H4 (cell line): ENCODE results near the gene LPP. TPM values are rescaled to one million over a fixed set of nuclear protein-coding genes. Genes with fewer than 3 reads are reported as not detected.

Source experiments
- DNase-seq: peaks from one replicate; pipeline ENCODE4 v3.0.0-alpha.2; 2015; ENCODE audit warnings: low spot score
- total RNA-seq: library from RNA; depleted of rRNA; stranded (reverse); fragments of >200 nt; shearing (Covaris generic); gene quantifications from 2 replicates; pipeline ENCODE4 v1.2.3, GENCODE V29; 2014

Gene LPP
- total RNA-seq, 1 experiment from 2014 or later, result 28.3 TPM

DNA sequence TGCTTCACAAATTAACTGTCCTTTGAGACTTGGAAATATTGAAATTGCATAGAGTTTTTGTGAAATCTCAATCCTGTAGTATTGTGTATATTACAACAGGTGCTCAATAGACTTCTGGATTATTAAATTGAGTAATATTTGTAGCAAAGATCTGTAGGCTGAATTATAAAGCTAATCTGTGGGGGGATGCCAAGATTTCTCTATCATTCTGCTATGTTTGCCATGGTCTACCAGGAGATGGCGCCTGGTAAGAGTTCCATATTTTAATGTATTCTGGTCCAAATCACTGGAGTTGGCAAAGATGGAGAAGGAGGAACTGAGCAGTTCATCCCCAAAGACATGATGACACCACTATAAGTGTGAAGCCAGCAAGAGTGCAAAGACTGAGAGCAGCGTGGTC is 676.9 kb downstream of the LPP start:
- no peak for DNase-seq

DNA sequence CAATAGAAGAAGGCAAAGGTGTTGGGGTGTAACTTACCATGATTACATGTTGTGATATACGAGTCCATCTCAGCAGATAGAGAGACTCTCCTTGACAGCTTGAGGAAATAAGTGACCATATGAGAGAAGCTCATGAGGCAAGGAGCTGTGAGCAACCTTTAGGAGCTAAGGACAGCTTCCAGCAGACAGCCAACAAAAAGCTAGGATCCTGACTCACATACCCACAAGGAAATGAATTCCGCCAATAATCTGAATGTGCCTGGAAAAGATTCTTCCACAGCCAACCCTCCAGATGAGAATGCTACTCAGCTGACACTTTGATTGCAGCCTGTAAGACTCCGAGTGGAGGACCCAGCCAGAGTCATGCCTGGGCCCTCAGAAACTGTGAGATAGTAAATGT is 678.2 kb downstream of the LPP start:
- no peak for DNase-seq

DNA sequence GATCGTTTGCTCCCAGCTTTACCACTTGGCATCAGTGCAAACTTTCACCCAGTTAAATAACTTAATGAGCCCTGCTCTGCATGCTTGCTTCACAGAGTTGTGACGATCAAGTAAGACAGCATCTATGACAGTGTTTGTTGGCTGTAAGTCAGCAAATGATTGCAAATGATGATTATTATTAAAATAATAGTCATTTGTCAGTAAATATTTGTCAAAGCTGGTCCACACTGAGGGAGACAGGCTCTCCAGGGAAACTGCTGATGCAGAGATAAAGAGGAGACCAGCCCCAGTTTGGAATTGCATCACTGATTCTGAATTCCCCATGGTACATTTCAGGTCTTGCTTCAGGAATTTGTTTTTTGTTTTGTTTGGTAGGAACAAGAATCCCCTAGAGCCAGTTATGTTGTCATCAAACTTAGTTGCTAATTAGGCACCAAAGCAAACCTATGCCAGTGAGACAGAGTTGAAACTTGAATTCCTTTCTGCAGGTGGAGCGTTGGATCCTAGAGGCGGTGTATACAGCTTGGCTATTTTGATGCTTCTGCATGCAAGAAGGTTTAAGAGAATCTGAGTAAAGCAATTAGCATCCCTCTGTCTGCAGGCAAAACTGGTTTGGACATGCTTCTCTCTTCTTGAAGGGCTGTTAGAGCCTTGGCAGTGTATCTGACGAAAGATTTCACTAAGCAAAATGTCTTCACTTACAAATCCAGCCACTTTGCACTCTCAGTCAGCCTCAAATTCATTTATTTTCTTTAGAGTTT is 679.2 kb downstream of the LPP start:
- DNase-seq, result no peak

DNA sequence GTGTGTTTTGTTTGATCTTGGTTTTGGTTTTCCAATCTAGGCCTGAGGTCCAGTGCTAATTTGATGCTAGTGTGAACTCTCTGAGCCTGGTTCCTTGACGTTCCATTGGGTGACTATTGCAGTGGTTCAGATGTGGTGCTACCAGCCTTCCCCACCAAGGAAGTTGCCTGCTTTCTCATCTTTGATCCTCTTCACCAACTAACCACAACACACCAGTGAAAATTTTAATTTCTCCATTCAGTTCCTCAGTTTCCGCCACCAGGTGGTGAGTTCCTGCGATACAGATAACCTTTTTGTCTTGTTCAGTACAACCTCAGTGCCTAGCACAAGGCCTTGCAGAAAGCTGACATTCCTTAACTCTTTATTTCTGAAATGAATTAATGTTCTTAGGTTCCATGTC is 680.4 kb downstream of the LPP start:
- no peak for DNase-seq

DNA sequence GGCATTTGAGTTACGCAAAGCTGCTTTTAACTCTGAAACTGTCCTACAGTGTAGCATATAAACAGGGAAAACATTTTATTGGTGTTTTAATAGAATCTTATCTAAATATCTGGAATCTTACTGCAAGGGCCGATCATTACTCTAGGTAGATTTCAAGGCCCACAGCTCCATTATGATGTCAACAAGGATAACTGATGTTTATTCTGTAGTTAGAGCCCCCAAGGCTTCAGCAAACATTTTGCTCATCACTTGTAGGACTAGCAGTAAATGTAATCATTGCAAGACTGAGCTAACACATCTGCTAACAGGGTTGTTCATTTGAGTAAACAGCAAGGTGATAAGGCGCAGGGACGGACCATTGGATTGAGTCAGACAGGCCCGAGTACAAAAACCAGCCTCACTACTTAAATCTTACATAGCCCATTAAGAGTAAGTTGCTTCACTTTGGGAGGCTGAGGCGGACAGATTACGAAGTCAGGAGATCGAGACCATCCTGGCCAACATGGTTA is 685.3 kb downstream of the LPP start:
- no peak for DNase-seq

DNA sequence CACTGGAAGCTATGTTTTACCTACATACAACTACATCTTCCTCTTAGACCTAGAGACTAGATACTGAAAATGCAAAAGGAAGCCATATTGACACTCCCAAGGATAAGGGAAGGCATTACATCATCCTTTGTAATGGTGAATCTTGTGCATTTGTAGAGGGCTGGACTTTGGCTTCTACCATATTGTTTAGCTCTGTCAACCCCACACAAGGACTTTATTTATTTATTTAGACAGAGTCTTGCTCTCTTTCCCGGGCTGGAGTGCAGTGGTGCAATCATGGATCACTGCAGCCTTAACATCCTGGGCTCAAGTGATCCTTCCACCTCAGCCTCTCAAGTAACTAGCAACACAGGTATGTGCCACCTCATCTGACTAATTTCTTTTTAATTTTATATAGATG is 686.3 kb downstream of the LPP start:
- DNase-seq, result no peak

DNA sequence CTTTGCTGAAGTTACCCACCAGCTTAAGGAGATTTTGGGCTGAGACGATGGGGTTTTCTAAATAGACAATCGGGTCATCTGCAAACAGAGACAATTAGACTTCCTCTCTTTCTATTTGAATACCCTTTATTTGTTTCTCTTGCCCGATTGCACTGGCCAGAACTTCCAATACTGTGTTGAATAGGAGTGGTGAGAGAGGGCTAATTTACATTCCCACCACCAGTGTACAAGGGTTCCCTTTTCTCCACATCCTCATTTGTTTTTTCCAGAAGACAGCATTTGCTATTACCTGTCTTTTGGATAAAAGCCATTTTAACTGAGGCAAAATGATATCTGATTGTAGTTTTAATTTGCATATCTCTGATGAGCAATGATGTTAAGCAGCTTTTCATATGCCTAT is 687.9 kb downstream of the LPP start:
- DNase-seq, result no peak

DNA sequence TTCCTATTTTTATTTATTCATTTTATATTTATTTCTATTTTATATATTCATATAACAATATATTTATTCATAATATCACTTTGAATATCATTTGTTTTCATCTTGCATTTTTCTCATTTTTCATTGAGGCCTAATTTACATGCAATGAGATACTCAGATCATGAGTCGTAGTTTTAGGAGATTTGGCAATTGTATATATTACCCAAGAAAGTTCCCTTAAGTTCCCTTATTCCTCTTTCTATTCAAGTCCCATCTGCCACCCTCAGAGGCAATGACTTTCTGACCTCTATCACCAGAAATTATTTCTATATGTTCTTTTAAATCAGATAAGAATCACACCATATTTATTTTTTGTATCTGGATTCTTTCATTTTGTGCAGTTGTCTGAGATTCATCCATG is 688.7 kb downstream of the LPP start:
- DNase-seq, result no peak

DNA sequence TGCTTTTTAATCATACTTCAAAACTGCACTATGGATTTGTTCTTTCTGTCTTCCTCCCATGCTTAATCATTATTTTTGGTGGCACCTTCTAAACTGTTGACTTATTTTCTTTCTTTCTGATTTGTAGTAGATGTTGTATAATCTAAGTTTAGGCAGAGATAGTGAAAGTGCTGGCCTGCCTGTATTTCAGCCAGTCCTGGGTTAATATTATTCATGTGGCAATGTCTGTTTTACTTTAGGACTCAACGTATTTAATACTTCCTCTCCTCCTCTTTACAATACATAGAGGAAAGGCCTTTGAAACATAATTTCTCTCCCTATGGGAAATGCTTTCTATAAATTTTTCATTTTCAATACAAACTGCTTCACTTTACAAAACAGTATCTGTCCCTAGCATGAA is 690.1 kb downstream of the LPP start:
- no peak for DNase-seq

DNA sequence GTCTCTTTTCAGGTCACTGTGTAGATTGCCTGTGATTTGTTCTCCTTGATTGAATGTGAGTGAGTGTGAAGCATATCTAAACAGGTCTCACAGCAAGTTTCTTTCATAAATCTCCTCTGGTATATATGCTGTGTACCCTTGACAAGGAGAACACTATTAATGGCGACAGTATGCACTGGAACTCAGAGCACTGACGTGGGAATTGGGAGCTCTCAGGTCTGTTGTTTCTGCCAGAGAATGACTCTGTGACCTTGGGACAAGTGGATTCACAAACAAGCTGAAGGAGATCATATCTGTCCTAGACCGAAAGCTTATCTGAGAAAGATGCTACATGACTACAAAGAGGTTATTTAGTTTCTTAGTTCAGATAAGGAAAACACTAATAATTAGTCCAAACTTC is 691.6 kb downstream of the LPP start:
- no peak for DNase-seq

DNA sequence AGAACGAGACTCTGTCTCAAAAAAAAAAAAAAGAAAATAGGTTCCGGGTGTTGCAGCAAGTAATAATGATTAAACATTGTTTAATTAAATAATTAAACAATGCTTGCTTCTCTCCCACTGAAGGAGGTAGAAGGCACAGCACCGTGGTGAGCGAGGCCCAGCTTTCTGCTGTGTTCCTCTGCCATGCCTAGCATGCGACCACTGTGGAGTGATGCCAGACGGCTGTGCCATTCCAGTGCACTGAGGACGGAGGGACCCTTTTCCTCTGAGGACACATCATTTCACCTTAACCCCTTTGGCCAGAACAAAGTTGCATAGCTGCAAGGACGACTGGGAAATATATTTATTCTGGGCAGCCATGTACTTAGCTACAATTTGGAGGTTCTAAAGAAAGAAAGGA is 695.0 kb downstream of the LPP start:
- DNase-seq, result no peak

DNA sequence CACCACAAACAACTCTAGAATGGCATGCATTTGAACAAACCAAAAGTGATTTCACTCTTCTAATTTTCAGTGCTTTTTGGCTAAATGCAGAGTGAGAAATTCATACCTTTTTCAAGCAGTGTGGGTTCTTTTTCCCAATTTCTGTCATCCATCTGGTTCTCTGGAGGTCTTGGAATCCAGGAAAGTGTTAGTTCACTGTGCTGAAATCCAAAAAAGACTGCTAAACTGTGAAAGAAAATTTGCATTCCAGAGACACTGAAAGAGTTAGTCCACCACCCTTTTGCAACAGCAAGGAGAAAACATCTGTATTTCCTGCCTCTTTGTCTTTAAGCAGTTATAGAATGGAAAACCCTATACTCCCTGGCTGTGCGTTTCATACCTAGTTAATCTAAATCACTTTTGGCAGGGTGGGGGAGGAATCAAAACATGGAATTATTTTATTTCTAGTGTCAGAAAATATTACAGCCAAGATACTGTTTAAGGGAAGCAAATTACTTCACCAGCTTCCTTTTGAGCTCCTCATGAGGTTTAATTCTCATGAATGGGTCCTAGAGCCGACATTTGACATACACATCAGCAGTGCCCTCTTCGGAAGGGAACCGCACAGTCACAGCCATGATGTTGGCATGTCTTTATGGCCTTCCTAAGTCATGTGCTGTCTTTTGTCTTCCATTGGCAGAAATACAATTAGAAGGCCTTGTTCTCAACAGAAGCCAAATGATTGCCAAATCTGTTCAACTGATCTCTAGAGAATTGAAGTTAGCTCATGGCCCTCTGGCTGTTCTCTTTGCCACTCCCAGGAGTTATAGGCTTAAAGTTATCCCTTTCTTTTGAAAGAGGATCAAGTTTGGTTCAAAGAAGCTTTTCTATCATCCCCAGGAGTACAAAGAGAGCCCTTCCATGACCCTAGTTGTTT is 700.2 kb downstream of the LPP start:
- DNase-seq, result no peak

DNA sequence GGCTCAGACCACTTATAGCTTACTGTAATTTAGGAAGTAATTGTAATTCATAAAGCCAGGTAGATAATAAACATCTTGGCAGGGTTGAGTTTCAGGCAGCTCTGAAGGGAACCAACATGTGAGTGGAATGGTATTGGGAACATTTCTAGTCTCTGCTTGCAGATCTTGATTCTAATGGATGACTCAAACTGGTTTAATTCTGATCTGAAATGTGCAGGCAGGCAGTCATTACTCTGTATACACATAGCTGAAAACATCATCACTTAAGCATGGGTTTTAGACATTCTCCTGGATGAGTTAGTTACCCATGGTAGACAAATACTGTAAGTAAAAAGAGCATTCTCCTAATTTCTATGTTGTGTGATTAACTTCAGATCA is 700.8 kb downstream of the LPP start:
- DNase-seq, result no peak

DNA sequence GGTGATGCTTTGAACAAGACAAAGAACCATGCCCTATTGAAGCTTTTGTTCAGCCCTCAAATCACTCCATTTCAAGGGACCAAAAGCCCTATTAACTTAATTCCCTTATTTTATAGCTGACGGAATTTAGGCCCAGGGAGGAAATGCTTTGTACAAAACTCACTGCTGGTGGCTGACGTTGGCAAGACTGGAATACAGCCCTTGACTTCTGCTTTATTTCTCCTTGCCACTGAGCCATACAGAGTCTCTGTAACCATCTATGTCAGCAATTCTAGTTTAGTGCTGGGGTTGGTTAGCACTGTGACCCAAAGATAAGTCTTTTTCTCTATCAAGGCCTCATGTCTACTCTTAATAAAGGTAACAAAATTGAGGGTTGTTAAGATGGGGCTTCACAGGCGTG is 701.7 kb downstream of the LPP start:
- no peak for DNase-seq

DNA sequence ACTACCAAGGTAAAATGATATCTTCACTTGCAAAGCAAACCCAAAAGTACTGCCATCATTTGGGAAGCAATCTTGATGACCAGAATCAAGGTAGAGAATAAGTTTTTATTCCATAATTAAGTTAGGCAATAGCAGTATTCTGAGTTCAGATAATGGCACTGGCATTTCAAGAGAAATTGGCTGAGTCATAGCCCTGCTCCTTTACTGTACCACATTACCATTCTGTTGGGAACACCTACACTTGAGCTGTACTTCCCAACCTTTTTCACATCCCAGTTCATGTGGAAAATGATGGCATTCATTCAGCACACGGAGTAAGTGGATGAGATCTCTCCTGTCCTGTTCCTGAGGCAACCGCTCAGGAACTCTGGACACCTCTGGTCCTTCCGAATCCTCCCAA is 706.2 kb downstream of the LPP start:
- no peak for DNase-seq

DNA sequence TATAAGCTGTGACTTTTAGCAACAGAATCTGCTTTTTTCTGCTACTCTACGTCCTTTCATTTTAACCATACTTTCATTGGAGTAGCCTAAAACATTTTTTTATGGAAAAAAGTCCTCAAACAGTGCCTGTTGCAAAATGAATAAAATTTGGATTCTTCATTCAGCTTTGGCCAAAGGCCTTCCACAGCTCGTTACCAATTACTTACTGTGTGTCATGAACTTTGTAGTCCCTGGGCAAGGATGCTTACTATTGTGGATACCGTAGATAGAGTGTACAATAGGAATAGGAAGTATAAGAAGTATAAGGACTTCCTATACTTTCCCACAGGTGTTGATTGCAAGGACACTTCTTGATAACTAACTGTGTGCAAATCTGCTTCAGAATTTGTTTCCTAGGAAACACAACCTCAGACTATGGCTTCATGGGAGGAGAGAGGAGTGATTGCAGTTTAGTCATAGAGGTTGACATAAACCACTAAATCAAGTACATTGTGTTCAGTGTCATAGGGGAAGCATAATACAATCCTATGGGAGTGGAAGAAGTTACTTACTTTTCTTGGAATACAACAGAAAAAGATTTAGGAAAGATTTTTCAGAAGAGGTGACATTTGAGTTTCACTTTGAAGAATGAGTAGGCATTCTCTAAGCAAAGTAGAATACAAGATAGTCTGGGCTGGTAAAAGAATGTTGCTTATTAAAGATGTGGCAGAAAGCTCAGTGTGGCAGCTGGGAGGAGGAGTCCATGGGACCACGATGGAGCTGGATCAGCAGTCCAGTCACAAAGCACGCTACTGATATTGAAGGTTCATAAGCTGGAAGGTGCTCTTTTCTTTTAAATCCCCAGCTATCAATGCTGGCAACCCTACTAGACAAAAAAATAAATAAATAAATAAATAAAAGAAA is 708.1 kb downstream of the LPP start:
- no peak for DNase-seq

DNA sequence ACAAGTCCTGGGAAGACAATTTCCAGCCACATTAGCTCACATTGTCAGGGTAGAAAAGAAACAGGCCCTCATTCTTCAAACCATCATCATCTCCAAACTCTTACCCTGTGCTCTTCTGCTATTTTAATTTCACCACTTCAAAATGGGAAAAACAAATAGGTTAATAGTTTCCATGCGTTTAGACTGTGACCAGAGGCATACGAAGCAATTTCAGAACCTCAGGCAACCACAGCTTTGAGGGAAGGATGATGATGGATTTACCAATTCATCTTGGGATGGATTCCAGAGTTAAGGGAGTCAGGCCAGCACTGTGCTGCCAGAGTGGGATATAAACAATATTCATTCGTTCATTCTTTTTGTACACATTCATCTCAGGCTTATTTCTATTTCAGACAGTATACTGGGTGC is 710.0 kb downstream of the LPP start:
- DNase-seq, result peak; percentile 44

DNA sequence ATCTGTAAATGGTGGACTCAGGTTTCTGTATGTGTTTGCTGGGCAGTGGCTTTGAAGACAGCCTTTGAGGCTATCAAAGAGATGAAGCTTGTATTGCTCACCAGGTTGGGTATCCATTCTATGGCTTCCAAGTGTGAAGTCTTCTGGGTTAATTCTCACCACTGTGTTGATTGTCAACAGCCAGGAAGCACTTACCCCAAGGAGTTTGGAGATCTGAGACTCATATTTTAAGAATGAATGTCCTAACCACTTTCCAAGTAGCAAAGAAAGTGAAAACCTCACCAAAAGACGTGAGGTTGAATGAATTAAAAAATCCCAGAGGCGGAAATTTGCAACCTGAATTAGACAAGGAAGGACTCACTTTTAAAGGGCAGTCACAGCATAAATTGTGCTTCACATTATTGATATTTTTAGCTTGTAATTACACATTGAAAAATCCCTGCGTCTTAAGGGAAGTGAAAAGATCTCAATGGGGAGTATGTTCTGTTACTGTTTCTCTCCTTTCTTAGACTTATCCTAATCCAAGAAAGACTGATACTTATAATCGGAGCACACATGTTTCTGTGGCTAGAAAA is 713.8 kb downstream of the LPP start:
- no peak for DNase-seq

DNA sequence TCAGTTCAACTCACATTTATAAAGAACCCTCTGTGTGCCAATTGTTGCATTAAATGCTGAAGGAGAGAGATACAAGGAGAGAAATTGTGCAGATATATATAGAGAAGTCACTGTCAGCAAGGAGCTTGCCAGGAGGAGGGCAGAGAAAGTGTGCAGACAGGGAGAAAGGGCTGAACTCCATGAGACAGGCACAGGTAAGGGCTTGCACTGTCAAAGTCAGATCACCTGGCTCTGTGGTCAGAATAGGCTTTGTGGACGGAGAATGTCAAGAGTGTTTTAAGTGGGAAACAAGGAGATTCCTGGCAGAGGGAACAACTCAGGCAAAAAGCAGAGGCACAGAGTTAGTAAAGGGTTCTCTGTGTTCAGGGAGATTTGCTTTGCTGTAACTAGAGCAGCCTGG is 714.8 kb downstream of the LPP start:
- no peak for DNase-seq

DNA sequence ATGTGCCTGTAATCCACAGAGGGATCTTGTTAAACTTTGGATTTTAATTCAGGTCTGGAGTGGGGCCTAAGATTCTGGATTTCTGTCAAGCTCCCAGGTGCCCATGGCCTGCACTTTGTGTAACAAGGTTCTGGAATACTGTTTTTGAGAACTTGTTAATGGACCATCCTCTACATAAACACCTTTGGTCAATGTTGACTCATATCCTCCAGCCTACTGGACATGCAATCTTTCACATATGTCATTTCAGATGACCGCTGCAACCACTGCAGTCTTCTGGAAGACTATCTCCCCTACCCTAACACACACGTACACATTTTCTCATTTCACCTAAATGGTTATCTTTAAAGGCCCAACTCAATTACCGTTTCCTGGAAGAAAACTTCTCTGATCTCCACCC is 715.7 kb downstream of the LPP start:
- no peak for DNase-seq

DNA sequence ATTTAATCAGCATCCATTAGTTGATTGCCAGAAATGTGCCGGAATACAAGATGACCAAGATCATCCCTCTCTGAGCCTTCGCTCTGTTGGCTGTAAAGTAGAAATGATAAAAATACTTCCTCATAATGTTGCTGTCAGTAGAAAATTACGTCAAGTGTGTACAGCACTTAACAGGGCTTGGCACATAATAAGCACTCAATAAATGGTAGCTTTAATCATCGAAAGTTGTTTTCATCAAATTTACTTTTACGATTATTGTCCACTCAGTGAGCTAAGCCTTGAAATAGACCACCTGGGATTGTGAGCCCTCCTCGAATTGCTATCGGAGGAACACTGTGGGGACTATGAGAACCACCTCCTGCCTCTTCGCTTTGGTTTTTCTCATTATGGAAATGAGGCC is 716.5 kb downstream of the LPP start:
- DNase-seq, result no peak

DNA sequence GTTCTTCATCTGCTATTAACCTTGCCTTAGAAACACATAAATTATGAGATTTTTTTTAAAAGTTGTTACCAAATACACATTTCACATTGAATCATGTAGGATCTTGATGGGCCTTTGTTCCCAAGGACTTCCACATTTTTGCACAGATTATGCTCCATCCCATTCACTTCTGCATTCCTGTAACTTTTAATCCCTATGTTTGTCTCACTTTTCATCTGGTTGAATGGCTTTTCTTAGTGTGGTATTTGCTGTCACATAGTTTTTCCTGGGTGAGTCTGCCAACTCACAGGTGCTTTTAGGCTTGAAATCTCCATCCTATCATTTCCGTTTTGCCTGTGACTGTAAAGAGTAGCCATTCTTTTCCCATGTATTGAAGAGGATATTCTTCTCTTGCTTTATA is 720.6 kb downstream of the LPP start:
- DNase-seq, result no peak
